Measurements from ENCODE around the gene KIF20B. TPM values are rescaled to one million over a fixed set of nuclear protein-coding genes. Genes with fewer than 3 reads are reported as not detected.

Gene KIF20B
- polyA plus RNA-seq, 1 donor (not counting 4 experiments of a cell fraction or from before 2014, with no cell fraction given) = 9.2 TPM

Other genes starting within 250 kb of the KIF20B start
- 0.09 to 0.10 TPM (median 0.10 TPM) in 3 replicates for gene SLC16A12, start 166.0 kb upstream of the KIF20B start, polyA plus RNA-seq
- gene PANK1, start 56.3 kb upstream of the KIF20B start, polyA plus RNA-seq = 6.0 to 9.5 TPM (median 6.8 TPM) in 3 replicates

Measured in keratinocyte (primary cell).